NCI-H345 (cell line): ENCODE results near the gene GRAMD2A.

ENCODE experiments used
- DNase-seq: peaks from one replicate; lab custom pipeline; 2025; lab: John Stamatoyannopoulos, UW

The GRAMD2A gene

DNA sequence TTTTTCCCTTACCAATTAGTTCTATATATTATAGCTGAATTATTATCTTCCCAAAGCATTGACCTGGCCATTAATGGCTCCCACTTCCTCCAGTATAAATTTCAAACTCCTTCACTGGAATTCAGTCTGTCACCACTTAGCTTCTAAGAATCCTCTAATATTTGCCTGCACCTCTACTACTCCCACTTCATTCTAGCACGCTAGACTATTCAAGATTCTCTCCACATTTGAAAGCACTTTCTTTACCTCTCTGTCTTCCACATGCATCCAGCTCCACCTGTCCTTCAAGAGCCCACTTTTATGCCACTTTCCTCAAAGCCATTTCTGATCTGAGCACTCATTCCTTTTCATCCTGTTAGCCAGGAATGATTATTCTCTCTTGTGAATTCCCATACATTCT lies 64.4 kb downstream of the GRAMD2A start:
- DNase-seq = no peak

DNA sequence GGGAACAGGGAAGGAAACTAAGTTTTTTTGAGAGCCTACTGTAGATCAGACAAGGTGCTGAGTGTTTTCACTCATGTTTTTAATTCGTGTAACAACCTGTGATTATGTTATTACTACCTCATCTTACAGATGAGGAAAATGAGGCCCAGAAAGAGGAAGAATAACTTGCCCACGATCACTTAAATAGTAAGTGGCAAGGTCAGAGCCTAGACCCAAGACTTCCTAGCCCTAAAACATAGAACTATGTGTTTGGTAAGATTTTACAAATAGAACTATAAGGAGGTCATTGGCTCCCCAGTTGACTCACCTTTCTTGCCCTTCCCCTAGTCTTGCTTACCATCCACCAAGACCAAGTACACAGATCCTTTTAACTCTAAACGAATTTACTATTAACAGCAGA lies 65.7 kb downstream of the GRAMD2A start:
- DNase-seq = no peak

DNA sequence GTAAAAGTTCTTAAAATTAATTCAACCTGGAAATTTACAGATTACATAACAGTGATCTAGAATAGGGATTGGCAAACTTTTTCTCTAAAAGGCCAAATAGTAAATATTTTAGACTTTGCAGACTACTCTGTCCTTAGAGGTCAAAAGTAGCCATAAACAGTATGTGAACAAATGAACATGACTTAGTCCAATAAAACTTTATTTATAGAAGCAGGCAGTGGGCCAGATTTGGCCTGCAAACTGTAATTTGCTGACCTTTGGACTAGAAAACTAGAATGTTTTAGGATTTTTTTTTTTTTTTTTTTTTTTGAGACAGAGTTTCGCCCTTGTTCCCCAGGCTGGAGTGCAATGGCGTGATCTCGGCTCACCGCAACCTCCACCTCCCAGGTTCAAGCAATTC lies 67.3 kb downstream of the GRAMD2A start:
- DNase-seq = no peak

DNA sequence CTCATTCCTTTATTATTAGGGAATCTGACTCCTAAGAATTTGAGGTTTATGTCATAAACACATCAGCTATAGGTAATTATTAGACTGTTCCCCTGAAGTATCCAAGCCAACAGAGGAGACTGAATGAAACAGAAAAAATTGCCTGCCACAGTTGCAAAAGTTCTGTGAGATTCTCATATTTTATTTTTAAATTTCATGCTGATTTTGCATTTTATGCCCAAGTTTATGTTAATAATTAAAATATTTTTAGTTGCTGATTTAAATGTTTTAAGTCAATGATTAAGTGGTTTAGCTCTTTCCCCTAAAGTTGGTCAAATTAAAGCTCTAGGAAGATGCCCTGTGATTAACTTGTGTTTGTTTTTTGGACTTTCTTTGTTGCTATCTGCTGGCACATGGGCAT lies 69.2 kb downstream of the GRAMD2A start:
- no peak for DNase-seq

DNA sequence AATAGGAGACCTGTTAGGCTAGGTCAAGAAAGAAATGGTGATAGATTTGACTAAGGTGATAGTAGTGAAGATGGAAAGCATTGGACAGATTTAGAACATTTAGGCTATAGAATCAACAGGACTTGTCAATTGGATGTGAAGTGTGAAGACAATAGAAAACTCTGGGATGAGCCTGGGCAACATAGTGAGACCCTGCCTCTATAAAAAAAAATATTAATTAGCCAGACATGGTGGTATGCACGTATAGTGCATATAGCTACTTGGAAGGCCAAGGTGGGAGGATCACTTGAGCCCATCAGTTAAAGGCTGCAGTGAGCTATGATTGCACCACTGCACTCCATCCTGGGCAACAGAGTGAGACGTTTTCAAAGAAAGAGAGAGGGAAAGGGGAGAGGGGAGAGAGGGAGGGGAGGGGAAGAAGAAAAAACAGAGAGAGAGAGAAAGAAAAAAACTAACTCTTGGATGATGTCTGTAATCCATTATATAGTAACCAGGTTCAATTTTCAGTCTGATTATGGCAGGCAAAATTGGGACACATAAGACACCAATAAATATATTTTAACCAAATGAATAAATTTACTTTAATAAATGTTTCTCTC lies 69.8 kb downstream of the GRAMD2A start:
- no peak for DNase-seq

DNA sequence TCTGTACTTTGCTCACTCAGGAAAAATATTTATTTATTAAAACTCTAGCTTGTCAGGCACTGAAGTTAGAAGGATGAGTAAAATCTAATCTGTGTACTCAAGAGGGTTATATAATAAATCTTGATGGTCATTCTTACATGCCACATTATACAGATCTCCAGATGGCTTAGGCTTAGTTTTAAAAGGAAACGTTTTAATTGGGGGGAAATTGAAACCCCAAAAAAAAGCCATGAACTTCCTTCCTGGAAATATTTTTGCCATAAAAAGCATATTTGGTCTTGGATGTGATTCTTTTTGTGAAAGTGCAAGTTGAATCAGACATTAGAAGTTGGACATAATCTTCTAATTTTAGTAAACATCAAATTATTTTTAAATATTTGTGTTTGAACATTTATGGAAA lies 73.4 kb downstream of the GRAMD2A start:
- no peak for DNase-seq

DNA sequence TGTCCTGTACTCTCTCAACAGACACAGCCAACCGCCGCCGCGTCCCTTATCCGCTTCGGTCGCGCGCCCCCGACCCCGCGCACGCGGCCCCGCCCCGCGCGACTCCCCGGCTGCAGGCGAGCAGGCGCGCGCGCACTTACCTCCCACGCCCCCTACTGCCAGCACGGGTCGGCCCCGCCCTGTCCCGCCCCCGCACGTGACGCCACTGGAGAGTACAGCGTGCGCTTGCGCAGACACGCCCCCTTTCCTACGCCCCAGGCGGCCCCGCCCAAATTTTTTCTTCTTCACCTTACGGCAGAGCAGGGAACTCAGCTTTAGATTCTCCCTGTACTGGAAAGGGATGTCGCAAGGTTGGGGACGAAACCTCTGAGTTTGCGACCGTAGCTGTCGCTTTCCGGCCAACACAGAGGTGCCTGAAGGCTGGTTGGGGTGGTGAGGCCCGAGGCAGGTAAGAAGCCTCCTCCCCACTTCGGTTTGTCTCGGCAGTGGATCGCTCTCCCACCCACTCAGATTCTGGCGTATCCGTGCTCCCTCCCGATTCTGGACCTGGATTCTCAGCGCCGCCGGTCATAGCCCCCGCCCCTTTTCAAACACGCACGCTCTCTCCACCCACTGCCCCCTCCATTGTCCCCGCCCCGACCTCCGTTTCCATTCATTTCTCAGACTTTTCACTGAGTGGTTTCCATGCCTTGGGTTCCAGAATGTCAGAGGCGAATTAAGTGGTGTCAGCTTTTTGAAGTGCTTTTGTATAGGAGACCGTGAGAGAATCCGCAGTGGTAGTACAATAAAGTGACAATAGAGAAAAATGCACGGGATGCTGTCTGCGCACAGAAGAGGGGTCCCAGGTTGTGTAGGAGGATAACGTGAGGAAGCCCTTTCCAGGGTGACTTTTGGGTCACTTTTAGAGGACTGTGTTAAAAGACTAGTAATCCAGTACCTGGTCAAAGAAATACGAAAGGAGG lies 79.3 kb downstream of the GRAMD2A start, which contains the start of the genes MYO9A and SENP8:
Gene MYO9A, minus strand, starts transcription at position 134 of the 962 bp plus-strand sequence. CDS start 71,587 bp downstream, outside the sequence.
Gene SENP8, plus strand, starts transcription at position 387 of the 962 bp plus-strand sequence. CDS start 21,221 bp downstream, outside the sequence.
- peak; percentile 95 for DNase-seq

DNA sequence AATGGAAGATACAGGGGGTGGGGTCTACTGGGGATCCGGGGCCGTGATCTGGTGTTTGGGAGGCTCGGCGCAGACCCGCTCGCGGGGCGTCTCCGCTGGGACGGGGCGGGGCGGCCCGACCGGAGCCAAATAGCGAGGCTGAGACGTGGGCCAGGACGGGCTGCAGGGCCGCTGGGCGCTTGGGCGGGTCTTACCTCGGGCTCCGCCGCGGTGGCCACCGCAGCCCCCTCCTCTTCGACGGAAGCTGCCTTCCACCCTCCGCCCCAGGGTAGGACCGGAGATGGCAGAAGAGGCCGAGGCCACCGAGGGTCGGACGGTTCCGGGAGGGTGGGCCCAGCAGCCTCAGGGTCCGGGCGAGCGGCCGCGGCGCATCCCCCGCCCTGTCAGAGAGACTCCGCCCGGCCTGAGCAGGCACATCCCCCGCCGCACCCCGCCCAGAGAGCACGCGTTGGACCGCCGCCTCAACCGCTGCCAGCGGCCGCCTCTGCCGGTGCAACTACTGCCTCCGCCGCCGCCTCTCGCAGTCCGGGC lies 80.0 kb downstream of the GRAMD2A start:
- DNase-seq = peak; percentile 33

DNA sequence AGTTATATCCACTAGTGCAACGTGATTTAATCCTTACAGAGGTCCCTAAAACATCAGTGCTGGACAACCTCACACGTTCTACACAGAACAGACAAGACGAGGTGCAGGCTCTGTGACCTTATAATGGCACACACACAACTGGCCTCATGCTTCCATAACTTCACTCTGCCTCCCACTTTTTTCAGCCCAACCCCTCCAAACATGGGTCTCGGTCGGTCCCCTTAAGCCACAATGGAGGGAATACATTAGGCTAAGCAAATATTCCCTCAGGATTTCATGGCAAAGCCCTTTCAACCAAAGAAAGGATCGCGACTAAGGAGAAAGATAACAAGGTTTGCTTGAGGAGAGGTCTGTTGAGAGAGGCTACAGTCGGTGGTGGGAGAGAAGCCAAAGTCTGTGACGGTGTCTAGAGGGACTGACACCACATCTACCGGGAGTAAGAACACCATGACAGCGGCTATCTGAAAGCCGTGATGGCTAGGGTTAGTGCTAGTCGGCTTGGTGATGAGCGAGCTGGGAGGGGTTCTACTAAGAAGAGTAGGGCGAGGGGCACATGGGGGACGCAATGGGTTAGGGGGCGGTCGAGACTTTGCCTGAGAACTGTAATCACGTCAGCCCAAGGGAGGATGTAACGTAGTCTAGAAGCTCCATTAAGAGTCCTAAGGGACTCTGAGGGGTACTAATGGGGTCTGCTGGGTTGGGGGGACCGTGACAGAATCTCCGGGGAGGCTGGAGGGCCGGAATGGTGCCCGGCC lies 80.7 kb downstream of the GRAMD2A start:
- peak; percentile 12 for DNase-seq

DNA sequence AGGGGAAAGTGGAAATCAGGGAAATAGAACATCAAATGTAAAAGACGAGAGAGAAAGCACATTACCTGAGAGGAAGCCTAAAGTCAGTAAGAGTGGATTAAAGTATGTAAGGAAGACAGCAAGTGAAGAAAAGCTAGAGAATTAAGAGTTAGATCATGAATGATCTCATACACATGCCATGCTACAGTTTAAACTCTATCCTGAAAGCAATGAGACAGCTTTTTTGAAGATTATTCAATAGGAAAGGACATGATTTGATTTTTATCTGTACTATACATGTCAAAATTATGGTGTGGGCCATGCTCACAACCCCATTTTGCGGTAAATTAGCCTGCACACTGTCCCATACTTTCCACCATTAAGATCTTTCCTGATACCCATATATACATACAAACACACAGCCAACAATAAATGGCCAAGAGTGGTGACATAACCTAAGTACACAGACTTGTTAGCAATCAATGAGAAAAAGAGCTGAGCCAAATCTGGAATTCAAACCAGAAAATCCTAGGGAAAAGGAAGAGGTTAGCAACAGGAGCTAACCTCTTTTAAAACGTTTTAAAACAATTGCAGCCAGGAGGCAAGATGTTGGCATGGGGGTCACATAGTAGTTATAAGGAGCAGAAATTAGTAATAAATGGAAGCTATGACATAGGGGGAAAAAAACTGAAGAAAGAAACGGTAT lies 84.1 kb downstream of the GRAMD2A start:
- no peak for DNase-seq

DNA sequence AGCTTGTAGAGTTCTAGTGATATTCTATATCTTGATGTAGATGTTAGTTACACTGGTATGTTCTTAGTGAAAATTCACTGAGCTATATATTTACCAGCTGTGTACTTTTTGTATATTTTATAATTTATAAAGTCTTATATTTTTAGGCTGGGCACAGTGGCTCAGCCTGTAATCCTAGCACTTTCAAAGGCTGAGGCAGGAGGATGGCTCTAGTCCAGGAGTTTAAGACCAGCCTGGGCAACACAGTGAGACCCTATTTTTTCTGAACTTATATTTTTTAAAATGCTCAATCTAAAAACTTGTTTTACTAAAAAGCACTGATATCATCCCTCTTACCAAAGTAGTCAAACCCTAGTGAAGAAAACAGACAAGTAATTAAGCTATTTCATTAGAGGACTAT lies 84.8 kb downstream of the GRAMD2A start:
- DNase-seq = no peak

DNA sequence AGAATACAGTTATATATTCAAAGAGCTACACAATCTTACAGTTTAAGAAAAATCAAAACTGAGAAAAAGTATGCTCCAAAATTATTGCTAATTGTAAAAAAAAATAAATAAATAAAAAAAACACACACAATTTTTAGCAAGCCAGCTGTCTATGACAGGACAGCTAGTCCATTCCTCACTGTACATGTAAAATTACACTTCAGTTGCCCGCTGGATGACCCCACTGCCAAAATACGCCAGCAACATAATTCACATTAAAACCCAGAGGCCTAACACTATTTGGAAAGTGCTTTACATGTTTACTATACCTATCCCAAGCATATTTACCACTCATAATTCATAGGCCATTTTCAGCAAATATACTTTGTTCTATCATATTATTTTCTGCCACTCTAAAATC lies 85.5 kb downstream of the GRAMD2A start:
- no peak for DNase-seq

DNA sequence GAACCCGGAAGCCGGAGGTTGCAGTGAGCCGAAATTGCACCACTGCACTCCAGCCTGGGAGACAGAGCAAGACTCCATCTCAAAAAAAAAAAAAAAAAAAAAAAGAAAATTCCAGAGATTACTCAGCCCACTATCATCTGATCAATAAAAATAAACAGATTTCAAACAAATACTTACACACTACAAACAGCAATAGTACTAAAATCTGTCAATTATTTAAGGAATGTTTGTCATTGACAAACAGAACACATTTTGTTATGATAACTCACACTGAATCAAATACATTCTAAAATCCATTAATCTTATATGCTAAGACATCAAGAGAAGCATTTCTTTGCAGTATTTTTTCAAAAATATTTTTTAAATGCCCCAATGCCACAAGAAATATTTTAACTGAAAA lies 87.2 kb downstream of the GRAMD2A start:
- no peak for DNase-seq
